ENCODE measurements around the gene RAPGEF3.

Gene RAPGEF3, protein sequence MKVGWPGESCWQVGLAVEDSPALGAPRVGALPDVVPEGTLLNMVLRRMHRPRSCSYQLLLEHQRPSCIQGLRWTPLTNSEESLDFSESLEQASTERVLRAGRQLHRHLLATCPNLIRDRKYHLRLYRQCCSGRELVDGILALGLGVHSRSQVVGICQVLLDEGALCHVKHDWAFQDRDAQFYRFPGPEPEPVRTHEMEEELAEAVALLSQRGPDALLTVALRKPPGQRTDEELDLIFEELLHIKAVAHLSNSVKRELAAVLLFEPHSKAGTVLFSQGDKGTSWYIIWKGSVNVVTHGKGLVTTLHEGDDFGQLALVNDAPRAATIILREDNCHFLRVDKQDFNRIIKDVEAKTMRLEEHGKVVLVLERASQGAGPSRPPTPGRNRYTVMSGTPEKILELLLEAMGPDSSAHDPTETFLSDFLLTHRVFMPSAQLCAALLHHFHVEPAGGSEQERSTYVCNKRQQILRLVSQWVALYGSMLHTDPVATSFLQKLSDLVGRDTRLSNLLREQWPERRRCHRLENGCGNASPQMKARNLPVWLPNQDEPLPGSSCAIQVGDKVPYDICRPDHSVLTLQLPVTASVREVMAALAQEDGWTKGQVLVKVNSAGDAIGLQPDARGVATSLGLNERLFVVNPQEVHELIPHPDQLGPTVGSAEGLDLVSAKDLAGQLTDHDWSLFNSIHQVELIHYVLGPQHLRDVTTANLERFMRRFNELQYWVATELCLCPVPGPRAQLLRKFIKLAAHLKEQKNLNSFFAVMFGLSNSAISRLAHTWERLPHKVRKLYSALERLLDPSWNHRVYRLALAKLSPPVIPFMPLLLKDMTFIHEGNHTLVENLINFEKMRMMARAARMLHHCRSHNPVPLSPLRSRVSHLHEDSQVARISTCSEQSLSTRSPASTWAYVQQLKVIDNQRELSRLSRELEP

DNA sequence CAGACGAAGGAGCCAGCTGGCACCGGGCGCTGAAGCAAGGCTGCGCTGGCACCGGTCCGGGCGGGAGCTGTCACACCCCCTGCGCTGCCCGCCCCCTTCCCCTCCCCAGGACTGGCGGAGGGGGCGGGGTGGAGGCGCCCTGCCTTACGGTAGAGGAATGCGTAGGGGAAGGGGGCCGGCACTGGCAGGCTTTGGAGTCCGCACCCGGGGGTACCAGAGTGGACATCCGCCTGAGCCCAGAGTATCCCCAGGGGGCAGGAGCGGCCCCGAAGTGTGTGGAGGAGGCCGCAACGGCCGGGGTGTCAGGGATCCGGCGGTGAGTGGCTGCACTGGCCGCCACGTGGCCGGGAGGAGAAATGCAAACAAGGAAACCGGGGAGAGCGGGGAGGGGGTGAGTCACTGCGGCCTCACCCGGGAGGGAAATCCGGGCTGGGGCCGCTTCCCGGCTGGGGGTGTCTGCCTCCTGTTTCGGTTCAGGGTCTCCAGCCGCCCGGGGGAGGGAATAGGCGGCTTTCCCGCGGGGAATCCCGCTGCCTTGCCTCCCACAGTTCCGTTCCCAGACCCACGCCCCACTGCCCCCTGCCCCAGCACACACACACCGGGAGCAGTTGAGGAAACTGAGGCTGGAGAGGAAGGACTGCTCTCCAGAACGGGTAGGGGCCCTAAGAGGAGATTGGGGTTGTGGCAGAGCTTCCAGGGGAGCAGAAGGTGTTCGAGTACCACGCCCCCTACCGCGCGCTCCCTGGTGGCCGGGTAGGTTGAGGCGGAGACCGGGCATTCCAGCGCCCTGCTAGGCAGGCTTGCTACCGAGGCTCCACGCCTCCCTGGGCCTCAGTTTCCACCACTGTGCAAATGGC lies at the start of gene RAPGEF3:
Gene RAPGEF3, minus strand, starts transcription at position 47 of the 857 bp plus-strand sequence. CDS start 324 bp downstream, outside the sequence.
- peak; percentile 47 for DNase-seq

DNA sequence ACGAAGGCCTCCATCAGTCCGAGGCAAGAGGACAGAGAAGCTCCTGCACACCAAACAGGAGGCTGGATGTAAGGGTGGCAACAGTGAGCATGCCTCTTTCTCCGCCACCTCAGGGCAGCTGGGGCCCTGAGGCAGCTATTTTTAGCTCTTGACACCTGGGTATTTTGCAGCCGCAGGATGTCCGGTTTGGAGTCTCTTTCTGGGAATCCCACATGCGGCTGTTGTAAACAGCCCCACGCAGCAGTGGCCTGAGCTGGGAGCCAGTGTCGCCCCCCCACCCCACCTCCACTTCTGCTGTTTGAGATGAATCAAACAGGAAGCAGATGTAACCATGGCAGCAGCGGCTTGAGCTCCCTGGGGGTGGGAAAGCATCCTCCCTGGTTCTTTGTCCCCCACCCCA lies 49.4 kb upstream of the RAPGEF3 start:
- peak; percentile 28 for DNase-seq

DNA sequence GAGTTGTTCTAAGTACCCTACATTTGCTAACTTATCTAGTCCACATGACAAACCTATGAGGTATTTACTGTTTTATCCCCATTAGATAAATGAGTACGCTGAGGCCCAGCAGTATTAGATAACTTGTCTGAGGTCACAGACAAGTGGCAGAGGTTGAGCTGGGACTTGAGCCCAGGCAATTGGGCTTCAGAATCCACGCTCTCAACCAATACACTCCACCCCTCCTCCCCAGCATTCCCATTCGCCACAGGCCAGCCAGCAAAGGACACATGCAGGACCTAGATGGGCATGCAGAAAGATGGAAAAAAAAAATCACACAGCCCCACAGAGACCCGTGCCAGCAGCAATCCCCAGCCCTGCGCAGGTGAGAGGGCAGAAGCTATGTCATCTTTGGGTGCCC lies 48.7 kb upstream of the RAPGEF3 start:
- DNase-seq: no peak

DNA sequence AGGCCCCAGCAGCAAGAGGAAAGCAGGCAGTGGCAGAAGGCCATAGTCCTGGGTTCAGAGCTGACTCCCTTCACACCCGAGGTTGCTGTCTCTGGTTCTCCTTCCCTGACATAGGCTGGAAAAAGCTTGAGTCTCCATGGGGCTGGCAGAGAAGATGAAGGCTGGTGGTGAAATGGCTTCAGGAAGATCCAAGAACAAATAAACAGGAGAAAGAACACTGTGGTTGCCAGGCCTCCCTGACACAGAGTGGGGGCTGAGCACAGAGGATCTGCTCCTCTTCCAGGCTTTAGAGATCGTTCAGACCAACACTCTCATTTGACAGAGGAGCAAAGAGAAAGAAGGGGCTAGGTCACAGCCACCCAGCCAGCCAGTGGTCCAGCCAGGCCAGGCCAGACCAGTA lies 46.7 kb upstream of the RAPGEF3 start:
- DNase-seq: no peak

DNA sequence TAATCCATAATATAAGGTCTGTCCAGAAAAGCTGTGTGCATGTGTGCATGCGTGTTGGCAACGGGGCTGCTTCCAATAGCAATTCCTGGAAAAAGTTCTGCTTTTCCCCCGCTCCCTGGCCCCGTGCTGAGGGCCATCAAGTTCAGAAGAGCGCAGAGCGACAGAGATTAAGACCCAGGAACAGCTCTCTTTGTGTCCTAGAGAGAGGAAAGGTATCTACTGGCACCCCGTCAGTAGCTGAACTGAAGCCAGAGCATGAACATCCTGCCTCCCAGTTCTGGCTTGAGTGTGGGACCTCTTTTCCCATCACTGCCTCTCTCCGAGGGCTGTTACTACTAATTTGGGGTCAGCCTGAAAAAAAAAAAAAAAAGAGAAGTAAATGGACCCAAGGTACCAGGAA lies 45.5 kb upstream of the RAPGEF3 start:
- DNase-seq: no peak

DNA sequence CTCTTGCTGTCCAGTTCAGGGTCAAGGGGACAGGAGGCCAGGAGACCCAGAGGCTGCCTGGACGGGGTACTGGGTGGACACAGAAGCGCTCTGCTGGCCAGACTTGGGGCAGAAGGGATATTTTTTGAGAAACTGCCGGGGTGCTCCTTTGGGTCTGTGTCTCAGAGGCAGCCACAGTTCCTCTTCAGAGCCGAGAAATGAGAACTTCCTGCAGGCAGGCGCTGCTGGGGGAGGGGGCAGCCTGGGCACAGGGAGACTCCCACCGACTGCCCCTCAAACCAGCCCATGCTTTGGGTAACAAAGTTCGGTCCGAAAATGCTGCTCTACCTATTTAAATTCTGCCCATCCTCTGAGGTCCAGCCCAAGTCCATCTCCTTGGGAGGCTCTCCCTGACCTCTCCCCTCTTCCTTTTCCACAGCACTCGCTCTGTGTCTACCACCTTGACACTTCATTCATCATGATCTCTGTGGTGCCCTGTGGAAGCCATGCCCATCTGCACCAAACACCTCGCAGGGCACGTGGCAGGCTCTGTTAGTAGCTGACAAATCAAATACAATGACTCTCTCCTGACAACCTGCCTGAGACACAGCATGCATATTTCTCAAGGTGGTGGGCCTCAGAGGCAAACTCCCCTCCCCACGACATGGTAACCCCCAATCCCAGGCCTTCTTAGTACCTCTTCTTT lies 44.7 kb upstream of the RAPGEF3 start:
- DNase-seq: no peak

DNA sequence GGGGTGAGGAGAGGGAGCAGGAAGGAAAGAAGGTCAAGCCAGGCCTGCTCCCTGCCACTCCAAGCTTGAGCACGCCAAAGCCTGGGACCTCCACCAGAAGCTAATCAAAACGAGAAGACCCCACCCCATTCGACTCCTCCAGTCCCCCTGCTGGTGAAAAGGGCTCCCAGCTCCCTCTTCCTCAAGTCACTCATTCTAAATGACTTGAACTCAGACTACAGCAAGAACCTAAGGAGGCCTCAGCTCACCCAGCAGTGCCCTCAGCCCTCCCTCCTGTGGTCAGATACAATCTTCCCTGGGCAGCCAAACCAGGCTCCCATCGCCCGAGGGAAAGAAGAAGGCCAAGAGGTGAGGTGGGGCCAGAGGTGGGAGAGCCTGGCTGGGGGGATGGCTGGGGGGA lies 43.6 kb upstream of the RAPGEF3 start:
- DNase-seq: no peak

DNA sequence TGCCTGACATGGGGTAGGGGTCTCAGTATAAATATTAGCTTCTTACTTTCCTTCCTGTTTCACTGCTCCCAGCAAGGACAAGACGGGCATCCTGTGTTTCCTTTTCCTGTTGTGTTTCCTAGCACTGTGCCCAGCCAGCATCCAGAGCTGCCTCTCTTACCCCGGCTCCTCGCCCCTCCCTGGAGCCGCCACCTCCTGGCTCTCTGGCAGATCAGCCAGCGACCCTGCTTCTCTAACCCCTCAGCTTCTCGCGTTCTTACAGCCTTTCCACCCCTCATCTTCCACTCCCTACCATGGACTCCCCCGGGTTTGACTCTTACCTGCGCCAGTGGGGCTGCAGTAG lies 43.2 kb upstream of the RAPGEF3 start:
- DNase-seq: no peak

DNA sequence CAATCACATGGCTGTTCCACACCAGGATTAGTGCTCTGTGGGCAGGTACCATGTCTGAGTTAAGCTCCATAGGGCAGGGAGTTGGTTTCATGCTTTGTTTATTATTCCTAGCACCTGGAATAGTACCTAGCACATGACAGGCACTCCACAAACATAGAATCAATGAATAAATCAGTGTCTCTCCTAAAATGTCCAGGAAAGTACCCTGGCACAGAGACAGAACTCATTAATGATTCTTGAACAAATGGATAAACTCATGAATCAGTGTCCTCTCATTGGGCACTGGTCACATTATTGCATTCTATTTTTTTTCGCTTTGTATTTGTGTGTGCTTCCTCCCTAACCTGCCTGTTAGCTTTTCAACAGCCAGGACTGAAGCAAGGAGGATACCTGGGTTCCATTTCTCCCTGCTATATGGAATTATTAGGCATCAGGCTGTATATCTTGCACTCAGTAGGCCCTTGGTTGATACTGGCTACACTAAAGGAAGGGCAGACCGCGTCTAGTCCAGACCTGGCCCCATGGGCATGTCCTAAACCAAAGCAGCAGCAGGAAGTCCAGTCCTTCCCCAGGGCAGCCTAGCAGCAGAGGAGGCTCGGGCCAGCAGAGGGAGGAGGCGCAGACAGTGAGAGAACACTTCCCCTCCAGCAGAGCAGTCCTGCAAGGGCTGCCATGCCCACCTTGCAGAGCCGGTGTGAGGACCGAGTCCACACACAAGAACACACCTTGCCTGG lies 42.7 kb upstream of the RAPGEF3 start:
- no peak for DNase-seq

DNA sequence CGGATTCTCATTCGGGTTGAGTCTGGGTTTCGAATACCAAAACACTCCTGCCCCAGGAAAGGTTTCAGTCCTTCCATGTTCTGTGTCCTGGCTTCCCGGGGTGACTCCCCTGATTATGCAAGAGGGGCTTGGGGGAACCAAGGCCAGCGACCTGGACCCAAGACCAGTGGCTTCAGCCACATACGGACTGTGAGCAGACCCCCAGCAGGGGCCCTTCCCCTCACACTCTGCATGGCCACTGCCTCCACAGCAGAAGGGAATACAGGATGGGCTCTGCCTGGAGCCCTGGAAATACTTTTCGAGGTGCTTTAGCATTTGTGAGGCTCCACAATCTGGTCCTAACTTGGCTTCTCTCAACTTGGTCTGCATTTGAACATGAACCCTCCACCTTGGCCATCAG lies 41.9 kb upstream of the RAPGEF3 start:
- no peak for DNase-seq

DNA sequence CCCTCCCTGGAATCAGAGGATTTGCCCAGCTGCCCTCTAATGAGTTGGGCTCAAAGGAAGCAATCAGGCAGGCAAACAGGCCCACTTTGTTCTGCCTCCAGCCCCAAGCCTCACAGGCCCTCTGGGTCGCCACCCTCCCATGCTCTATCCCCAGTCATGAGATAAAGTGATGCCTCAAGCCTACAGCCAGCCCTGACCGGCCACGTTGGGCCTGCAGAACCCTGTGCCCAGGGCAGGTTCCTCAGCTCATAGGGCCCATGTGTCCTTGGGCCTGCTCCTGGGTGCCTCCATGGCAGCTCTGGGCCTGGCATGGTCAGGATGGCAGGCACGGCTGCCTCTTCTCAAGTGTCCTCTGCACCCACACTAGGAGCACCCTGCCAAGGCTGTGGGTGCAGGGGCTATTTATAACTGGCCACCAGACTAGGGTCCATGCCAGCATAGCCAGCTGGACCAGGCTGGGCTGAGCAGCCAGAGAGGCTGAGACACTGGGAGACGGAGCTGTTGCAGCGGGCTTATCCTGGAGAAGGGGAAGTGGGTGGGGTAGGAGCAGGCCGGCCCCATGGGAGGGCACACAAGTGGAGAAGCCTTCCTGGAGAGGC lies 40.8 kb upstream of the RAPGEF3 start:
- no peak for DNase-seq

DNA sequence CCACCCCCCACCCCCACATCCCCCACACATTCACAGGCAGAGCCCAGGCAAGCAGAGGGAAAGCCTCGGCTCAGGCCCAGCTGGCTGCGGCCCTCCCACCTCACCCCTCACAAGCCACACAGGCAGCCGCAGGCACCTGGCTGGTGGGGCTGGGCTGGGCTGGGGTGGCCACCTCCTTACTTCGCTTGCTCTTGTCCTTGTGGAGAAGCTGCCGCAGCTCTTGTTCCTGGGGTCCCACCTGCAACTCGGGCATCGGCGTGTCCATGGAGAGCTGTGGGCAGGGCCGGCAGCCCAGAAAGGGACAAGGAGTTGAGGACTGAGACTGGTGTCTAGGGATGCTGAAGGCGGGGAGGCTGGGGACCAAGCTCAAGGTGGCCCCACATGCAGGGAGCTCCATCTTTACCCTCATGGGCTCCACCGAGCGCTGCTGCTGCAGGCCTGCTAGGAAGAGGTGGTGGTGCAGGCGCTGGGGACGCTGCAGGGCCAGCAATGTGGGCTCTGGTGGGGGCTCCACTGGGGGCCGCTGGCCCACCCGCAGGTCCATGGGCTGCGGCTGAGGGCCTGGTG lies 39.8 kb upstream of the RAPGEF3 start:
- no peak for DNase-seq

DNA sequence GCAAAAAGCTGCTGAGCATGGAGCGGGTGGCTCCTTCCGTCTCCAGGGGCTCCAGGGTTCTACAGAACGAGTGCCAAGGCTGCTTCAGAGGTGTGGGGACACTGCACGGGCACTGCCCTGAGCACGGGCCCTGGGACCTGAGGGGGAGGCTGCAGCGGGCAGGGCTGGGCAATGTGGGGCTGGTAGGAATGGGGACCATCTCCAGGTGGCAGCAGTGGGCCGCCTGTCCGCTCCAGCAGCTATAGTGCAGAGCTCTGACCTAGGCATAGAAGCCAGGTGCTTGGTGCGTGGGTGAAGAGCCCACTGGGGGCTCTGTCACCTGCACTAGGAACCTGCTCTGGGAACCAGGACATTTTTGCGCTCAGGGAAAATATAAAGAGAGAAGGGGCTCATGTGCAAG lies 38.8 kb upstream of the RAPGEF3 start:
- no peak for DNase-seq

DNA sequence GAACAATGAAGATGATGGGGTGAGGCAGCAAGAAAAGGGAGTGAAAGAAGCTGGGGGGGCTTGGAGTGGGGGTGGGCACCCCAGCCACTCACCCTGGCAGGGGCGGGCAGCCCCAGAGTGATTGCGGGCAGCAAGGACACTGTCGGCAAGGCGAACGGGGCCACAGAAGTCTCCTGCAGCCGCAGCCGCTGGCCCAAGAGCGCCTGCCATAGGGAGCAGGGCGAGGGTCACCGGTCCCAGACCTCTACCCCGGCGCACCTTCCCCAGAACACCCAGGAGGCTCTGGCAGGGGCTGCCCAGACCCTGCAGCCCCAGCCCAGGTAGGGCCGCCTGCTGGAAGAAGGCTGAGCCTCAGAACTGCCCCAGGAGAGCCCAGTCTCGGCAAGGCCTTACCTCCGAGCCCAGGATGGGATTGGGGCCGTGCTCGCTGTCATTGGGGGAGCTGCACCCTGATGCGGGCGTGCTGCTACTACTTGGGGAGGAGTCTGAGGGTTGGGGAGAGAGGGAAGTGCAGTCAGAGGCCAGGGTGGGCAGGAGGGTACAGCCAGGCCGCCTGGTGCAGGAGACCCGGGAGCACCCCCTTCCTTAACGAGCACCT lies 37.2 kb upstream of the RAPGEF3 start:
- no peak for DNase-seq

DNA sequence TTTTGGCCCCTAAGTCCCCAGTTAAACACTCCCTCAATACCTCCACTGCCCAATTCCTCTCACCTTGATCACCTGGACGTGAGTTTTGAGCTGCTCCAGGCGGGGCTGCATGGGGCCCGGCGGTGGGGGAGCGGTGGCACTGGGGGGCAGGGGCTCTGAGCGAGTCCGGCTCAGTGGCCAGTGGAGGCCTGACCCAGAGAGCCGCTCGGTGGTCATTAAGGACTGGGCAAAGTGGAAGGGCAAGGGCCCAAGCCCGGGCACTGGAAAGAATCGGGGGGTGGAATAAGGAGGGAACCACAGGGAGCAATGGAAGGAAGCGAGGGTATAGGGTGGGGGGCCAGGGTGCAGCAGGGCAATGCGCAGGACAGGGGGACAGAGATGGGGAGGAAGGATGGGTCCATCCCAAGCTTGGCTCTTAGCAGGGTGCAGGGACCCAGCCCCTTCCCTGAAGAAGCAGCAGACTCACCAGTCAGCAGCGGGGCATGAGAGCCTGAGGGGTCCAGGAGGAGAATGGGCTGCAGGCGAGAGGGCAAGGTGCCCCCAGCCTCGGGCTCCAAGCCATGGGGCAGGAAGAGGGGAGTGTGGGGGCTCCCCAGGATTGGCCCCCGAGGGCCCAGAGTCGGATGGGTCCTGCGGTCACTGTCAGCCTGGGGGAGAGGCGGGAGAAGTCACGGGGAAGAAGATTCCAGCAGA lies 36.6 kb upstream of the RAPGEF3 start:
- no peak for DNase-seq

DNA sequence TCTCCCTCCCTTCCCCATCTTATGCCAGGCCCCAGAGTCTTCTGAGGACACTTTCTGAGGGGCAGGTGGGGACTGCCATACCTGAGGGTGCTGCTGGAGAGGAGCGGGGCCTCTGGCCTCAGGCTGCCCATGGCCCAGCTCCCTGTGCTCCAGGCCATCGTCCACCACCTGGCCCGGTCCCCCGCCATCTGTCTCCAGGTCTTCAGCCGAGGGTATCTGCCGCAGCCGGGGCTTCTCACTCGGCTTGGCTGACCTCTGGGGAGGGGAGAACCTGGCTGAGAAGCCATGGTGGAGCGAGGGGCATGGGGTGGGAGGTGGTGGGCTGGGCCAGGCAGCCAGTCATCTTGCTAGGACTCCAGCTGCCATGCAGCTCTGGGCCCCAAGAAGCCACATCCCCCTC lies 36.0 kb upstream of the RAPGEF3 start:
- DNase-seq: no peak

DNA sequence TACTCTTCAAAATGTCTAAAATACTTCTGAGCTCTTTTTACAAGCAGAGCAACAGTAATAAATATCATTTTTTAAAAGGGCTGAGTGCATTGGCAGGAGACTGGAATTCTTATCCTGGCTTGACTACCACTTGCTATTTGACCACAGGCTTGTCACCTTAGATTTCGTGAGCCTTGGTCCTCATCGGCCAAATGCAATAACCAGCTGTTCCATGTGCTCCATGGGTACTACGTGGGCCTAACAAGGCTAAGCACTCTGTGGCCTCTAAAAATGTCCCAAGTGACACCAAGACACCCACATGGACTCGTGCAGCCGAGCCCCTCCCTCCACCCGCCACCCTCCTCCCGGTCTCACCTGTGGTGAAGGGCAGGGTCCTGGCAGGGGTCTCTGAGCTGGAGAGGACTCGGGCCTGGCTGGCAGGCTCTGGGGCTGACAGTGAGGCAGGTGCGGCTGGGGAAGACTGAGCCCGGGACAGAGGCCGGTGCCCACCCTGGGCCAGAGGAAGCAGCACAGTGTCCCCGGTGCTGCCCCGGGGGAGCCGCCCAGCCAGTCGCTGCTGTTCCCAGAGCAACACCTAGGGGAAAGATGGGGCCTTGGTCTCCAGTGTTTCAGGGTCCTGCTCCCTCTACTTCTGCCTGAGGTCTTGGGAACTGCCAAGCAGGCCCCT lies 34.5 kb upstream of the RAPGEF3 start:
- DNase-seq: no peak

DNA sequence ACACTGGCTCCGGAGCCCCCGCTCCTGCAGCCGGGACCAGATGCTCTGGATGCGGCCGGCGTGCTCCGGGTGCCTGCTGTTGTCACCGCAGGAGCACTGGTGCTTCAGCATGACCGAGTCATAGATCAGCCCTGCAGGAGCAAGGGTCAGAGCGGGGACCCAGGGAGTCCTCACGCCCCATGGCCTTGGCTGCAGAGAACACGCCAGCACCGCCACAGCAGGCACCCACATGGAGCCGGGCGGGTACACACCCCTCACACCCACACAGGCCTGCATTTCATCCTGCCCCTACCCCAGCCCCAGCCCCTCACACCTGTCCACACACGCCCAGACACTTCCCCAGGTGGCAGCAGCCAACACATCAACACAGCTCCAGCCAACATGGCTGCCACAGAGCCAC lies 33.2 kb upstream of the RAPGEF3 start:
- no peak for DNase-seq

DNA sequence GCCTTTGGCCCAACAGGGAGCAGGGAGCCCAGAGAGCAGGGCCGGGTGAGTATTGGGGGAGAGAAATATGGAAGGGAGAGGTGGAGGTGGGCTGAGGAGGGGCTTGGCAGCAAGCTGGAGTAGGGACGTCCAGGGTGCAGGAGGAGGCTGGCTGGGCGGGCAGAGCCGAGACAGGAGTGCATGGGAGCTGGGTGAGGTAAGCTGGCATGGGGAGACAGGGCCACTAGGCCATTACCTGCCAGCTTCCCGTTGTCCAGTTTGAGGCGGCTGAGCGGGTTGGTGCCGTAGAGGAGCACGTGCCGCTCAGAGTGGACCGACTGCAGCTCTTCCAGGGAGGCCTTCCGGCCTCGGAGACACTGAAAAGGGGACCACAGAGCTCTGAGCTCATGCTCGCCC lies 32.7 kb upstream of the RAPGEF3 start:
- DNase-seq: no peak

All from NCI-H2171 treated with DMSO at 0.1 percent for 48 hours (cell line).